ENCODE results near the gene CLSTN2. TPM values are rescaled to one million over a fixed set of nuclear protein-coding genes. Genes with fewer than 3 reads are reported as not detected.

CLSTN2 gene
- total RNA-seq, 1 experiment from 2014 or later, result 0.68 TPM

DNA sequence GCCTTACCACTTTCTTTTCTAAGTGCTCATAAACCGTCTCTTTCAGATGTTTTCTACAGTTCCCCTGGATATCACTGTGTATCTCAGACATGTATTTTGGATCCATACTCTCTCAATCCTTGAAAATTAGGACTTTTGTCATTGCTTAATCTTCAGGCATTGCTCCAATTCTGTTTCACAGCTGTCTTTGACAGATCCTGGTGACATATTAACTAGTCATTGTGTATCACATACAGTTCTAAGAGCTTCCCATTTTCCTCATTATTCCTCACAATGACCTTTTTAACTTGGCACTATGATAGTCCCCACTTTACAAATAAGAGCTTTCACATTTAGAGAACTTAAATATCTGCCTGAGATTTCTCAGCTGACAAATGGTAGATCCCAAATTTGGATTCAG is 151.7 kb downstream of the CLSTN2 start:
- no peak for DNase-seq
- Histone ChIP-seq H3K27me3 (ENCODE audit: insufficient read depth, low read length) (no peaks in the 10 kb centered on the region), H3K23ac (ENCODE audit: insufficient read length, low read depth, low read length) (no peak overlapping the region), H3K79me1 (ENCODE audit: insufficient read depth, low read depth, low read length, poor library complexity, severe bottlenecking) (no peaks in the 10 kb centered on the region), H3T11ph (ENCODE audit: low read length) (no peak overlapping the region), H4K91ac (ENCODE audit: insufficient read length, low read depth, low read length) (no peak overlapping the region), H2BK20ac (ENCODE audit: low read depth, low read length, poor library complexity, severe bottlenecking) (no peak overlapping the region), H2BK120ac (ENCODE audit: low read depth, low read length, poor library complexity, severe bottlenecking) (no peak overlapping the region), H4K5ac (ENCODE audit: insufficient read length, low read depth, low read length) (no peak overlapping the region), H3K9ac (ENCODE audit: extremely low read depth, insufficient read length, low read length) (no peak overlapping the region), H2BK15ac (ENCODE audit: low read depth, low read length) (no peak overlapping the region), H2AFZ (ENCODE audit: low read length) (no peak overlapping the region), H3K18ac (ENCODE audit: insufficient read length, low read depth, low read length) (no peak overlapping the region), H2BK5ac (ENCODE audit: insufficient read length, low read length) (no peak overlapping the region), H4K20me1 (ENCODE audit: control insufficient read depth, insufficient read depth, insufficient read length) (no peaks in the 10 kb centered on the region), H2AK5ac (ENCODE audit: insufficient read length, low read length) (no peak overlapping the region), H3K23me2 (ENCODE audit: insufficient read length, low read depth, low read length, poor library complexity, severe bottlenecking) (no peaks in the 10 kb centered on the region), H3K4me2 (ENCODE audit: insufficient read depth, insufficient read length, low read length) (no peak overlapping the region), H3K4ac (ENCODE audit: low read depth, low read length) (no peak overlapping the region), H4K8ac (replicated peaks; ENCODE audit: insufficient read length, low read depth, low read length) (no peak overlapping the region), H2BK12ac (ENCODE audit: insufficient read length, low read depth, low read length) (no peak overlapping the region), H3K4me1 (ENCODE audit: insufficient read depth, low read length) (no peaks in the 10 kb centered on the region), H3K56ac (ENCODE audit: insufficient read length, low read depth, low read length) (no peak overlapping the region), H3K79me2 (ENCODE audit: insufficient read depth, low read length) (no peaks in the 10 kb centered on the region), H3K9me3 (ENCODE audit: control insufficient read depth, low read depth, low read length) (peaks cover 6% of the 10 kb centered on the region), H3K27ac (ENCODE audit: insufficient read length, low read depth, low read length) (no peak overlapping the region), H3K14ac (ENCODE audit: insufficient read depth, low read length) (no peak overlapping the region)
- peaks cover 4% of the 10 kb centered on the region for H3K27me3 Mint-ChIP-seq (ENCODE audit: low read depth)
- TF ChIP-seq, protein P1, sequence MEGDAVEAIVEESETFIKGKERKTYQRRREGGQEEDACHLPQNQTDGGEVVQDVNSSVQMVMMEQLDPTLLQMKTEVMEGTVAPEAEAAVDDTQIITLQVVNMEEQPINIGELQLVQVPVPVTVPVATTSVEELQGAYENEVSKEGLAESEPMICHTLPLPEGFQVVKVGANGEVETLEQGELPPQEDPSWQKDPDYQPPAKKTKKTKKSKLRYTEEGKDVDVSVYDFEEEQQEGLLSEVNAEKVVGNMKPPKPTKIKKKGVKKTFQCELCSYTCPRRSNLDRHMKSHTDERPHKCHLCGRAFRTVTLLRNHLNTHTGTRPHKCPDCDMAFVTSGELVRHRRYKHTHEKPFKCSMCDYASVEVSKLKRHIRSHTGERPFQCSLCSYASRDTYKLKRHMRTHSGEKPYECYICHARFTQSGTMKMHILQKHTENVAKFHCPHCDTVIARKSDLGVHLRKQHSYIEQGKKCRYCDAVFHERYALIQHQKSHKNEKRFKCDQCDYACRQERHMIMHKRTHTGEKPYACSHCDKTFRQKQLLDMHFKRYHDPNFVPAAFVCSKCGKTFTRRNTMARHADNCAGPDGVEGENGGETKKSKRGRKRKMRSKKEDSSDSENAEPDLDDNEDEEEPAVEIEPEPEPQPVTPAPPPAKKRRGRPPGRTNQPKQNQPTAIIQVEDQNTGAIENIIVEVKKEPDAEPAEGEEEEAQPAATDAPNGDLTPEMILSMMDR (conservative IDR thresholded peaks at IDR 0.05), result no peak
- peaks cover 34 to 35% of the 10 kb centered on the region in 2 experiments for H3K9me3 Mint-ChIP-seq
- no peak overlapping the region for H3K4me3 Mint-ChIP-seq
- WGBS (ENCODE audit: extremely low coverage, insufficient read length, low lambda C conversion rate), result no CpG with 5 or more reads among the region's 1 CpG
- no peak overlapping the region; a peak in 1 of 7 replicates for H3K27ac Mint-ChIP-seq
- H3K4me1 Mint-ChIP-seq, result 0 out of 4 replicates have a peak, but pooled peaks cover 0 to under 1% of the 10 kb centered on the region in 2 experiments
- H3K36me3 Mint-ChIP-seq (ENCODE audit: insufficient read depth in 1 of 3, low read depth in 3 of 3), result peaks cover 18 to 36% (median 18%) of the 10 kb centered on the region in 3 experiments

Measured in H9 (cell line).